ENCODE results near the gene CHMP1A.

Gene CHMP1A

DNA sequence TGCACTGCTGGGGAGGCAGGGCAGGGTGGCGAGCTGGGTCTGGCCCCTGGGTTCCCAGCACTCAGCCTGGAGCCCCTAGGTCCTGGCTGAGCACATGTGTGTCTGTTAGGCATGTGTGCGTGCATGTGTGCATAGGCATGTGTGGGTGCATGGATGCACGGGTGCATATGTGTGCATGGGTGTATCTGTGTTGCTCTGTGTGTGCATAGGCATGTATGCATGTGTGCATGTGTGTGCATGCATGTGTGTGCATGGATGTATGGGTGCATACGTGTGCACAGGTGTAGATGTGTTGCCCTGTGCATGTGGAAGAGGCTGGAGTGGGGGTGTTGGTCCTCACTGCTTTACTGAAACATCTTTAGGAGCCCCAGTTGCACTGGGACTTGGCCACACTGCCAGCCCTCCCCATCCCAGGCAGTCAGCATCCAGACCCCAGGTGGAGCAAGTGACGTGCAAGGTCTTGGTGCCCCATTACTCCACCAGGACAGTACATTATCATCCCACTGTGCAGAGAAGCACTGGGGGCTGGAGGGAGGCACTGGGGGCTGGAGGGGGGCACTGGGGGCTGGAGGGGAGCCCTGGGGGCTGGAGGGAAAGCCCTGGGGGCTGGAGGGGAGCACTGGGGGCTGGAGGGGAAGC lies 54.4 kb downstream of the CHMP1A start:
- DNase-seq (ENCODE audit: low read depth), result no peak

DNA sequence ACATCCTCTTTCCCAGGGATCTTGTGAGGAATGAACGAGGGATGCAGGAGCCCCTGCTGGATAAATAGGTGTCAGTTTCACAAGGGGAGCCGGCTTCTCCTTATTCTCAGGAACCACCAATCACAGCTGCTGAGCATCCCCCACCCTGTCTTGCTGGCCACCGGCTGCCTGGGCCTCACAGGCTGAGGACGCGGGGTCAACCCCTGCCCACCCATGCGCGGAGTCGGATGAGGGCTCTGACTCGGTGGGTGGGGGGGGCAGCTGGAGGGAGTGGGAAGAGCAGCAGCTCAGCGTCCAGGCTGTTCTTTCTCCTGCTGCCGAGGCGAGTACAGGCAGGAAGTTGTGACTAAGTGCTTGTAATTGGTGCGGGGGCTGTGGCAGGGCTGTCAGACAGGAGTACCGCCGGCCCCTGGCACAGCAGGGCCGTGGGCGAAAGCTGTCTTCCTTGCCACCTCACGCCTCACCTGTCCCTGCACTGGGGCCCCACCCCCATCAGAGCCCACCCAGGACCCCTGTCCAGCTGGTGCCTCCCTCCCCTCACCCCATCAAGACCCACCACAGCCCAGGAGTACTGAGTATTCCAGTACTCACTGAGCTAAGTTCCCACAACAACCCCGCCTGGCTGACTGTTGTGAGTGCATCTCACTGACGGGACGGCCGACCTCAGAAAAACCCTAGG lies 55.1 kb downstream of the CHMP1A start:
- peak; percentile 59 for DNase-seq (ENCODE audit: low read depth)

DNA sequence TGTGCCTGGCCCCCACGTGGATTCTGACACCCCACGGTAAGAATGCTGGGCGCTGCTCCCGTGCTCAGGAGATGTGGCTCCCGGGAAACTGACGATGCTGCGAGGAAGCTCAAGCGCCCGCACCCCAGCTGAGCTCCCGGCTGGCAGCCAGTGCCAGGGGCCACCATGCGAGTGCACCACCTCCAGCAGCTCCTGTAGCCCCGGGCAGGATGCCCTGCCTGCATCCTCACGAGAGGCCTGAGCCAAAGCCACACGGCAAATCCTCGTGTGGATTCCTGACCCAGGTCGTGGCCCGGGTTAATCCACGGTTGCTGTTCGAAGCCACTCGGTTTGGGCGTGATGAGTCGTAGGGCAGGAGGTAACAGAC lies 55.6 kb downstream of the CHMP1A start:
- DNase-seq (ENCODE audit: low read depth), result no peak

DNA sequence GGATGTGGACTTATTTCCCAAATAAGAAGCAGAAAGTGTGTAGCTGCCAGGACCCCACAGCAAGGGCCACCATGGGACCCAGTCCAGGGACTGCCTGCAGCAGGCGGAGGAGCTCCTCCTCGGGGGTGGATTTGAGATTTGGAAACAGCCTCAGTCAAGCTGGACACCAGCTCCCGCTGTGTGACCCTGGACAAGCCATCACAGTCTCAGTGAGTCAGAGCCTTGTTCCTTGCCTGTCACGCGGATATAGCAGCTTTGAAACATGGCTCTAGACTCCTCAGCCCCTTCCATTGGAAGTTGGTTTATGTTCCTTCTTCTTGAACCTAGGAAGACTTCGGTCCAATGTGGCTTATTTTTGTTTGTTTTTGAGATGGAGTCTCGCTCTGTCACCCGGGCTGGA lies 56.6 kb downstream of the CHMP1A start:
- DNase-seq (ENCODE audit: low read depth), result no peak

DNA sequence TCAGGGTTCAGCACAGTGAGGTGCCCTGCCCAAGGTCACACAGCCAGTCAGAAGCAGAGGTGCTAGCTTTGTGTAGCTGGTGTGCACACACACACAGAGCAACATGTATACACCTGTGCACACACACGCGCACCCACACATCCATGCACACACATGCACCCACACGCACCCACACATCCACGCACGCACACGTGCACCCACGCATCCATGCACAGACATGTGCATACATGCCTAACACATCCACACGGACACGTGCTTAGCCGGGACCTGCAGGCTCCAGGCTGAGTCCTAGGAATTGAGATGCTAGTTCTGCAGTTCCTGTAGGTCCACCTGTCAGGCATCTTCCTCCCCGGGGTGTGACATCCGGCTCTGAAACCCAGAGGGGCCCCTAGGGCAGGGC lies 57.1 kb downstream of the CHMP1A start:
- no peak for DNase-seq (ENCODE audit: low read depth)

DNA sequence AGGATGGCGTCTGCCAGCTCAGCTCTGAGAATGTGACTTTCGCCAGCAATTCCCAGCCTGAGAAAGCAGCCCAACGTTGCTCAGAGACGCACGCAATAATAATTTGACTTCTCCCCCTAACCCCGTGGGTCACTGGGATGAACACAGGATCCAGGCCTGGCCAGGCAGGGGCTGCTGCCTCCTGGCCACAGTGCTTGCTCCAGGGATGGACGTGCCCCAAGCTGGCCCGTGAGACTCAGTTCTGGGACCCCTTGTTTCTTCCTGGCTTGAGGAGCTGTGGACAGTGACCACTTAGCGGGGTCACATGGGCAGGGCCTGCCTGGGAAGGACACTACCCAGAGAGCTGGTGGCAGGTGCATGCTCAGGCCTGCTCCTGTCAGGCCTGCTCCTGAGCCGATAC lies 57.6 kb downstream of the CHMP1A start:
- DNase-seq (ENCODE audit: low read depth), result no peak

DNA sequence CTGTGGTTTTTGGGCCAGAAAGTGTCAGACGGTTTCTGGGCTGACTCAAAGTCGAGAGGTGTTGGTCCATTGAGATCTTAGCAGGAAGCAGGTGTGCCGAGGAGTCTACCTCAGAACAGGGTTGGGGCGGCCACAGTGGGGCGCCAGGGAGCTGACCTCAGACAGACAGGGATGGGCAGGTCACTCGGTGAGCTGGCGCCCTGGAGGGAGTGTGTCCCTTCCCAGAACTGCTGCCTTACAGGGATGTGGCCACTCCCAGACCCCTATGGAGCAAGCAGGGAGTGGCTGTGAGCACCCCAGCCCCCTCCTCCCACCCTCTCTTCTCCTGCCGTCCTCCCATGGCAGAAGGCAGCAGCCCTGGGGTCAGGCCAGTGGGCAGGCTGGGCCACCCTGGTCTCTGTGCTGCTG lies 58.1 kb downstream of the CHMP1A start:
- no peak for DNase-seq (ENCODE audit: low read depth)

DNA sequence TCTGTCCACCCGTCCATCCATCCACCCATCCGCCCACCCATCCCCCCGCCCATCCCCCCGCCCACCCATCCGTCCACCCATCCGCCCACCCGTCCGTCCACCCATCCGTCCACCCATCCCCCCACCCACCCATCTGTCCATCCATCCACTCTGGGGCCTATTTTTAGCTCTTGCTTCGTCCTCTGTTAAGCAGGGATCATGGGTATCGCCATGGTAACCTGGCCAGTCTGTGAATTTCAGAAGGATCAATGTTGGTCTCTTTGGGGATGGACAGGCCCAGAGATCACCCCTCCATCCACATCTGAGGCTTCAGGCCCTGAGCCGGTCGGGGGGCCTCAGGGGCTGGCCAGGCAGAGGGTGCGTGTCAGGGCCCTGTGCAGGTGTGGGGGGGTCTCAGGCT lies 59.3 kb downstream of the CHMP1A start:
- no peak for DNase-seq (ENCODE audit: low read depth)

DNA sequence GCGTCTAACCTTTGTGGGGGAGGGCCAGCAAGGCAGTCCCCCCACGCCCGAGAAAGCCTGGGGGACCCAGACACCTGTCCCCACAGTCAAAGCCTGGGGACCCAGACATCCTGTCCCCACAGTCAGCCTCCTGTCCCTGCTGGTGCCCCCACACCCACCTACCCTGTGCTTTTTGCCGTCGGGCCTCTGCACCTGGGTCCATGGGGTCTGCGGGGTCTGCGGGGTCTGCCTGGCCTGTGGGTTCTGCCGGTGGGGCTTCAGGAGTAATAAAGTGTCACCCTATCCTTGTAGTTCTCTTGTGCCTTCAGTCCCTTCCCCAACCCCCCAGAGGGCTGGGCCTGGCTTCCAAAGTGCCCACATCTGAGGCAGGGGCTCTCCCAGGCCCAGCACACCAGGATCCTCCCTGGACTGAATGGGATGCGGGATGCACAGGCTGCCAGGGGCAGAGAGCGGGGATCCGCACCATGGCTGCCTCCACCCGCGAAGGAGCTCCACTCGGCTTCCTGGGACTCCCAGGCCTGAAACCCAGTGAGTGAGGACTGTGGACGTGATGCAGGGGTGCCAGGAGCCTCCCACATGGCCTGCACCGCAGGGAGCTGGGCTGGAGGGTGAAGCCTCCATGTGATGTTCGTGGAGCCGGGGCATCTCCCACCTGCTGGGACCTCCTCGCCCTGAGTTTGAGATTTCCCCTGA lies 60.4 kb downstream of the CHMP1A start:
- no peak for DNase-seq (ENCODE audit: low read depth)

DNA sequence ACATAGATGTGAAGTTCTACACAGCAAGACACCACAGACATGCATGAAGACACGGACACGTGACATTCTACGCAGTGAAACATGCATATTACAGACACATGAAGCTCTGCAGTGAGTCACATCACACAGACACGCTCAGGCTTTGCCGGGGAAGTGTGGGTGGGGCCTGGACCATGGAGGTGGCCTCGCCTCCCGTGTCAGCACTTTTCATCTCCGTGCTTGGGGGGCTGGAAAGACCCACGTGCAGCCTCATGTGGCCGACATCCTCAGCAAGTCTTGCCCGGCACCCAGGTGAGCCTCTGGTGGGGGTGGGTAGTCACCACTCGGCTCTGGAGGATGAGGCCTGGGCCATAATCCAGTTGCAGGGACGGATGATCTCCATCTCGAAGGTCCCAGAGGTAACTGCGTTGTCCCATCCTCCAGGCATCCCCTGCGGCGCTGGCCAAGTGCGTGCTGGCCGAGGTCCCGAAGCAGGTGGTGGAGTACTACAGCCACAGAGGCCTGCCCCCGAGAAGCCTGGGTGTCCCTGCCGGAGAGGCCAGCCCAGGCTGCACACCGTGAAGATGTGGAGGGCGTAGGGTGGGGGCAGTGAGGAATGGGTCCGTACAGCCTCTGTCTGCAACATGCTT lies 61.3 kb downstream of the CHMP1A start:
- DNase-seq (ENCODE audit: low read depth), result no peak

DNA sequence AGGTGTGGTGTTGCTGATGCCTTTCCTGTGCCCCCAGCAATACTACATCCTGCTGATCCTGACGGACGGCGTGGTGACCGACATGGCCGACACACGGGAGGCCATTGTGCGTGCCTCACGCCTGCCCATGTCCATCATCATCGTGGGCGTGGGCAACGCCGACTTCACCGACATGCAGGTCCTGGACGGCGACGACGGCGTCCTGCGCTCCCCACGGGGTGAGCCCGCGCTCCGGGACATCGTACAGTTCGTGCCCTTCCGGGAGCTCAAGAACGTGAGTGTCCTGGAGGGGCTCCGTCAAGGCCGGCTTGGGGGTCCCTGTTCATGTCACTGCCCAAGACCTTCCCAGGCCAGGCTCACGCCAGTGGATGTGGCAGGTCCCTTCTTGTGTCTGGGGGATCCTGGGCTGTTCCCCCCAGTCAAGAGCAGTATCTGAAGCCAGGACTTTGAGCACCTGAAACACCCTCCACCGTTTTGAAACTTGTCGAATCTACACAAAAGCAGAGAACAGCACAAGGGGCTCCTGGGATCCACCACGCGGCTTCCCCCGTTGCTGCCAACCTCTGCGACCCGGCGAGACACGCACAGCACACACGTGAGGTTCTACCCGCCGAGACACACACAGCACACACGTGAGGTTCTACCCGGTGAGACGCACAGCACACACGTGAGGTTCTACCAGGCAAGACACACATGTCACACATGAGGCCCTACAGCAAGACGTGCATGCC lies 62.0 kb downstream of the CHMP1A start:
- no peak for DNase-seq (ENCODE audit: low read depth)
